ENCODE results near the gene STIM1.
A peak's percentile ranks its signal among the peaks of the same experiment; 100 is the strongest.

The STIM1 gene

DNA sequence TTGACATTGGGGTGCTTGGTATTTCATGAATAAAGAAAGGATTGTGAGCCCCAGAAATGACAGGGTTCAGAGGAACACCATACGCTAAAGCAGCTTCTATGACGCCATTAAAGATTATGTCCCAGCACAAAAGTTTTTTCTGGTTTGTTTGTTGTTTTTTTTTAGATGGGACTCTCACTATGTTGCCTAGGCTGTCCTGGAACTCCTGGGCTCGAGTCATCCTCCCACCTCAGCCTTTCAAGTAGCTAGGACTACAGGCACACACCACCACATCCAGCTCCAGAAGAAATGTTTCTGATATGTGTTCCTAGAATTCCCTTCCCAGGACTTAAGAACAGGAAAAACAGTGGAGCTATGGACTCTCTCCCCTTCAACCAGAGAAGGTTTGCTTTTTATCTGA is 12.1 kb upstream of the STIM1 start:
- TF ChIP-seq, protein P1, sequence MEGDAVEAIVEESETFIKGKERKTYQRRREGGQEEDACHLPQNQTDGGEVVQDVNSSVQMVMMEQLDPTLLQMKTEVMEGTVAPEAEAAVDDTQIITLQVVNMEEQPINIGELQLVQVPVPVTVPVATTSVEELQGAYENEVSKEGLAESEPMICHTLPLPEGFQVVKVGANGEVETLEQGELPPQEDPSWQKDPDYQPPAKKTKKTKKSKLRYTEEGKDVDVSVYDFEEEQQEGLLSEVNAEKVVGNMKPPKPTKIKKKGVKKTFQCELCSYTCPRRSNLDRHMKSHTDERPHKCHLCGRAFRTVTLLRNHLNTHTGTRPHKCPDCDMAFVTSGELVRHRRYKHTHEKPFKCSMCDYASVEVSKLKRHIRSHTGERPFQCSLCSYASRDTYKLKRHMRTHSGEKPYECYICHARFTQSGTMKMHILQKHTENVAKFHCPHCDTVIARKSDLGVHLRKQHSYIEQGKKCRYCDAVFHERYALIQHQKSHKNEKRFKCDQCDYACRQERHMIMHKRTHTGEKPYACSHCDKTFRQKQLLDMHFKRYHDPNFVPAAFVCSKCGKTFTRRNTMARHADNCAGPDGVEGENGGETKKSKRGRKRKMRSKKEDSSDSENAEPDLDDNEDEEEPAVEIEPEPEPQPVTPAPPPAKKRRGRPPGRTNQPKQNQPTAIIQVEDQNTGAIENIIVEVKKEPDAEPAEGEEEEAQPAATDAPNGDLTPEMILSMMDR (conservative IDR thresholded peaks at IDR 0.05; ENCODE audit: low read depth, low read length): no peak
- H3K4me3 ChIP-seq (ENCODE audit: low read depth, low read length): no peak overlapping the region
- DNase-seq (ENCODE audit: low read depth): no peak

DNA sequence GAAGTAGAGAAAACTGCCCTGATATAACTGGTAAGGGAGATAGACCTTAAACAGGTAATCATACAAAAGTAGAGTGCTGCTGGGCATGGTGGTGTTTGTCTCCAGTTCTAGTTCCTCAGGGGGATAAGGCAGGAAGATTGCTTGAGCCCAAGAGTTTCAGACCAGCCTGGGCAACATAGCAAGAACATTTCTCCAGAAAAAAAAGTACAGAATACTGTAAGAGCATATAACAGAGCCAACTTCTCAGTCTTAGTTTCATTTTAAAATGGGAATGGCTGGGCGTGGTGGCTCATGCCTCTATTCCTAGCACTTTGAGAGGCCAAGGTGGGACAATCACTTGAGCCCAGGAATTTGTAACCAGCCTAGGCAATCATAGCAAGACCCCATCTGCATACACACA is 10.2 kb upstream of the STIM1 start:
- H3K4me3 ChIP-seq (ENCODE audit: low read depth, low read length): no peak overlapping the region
- no peak for DNase-seq (ENCODE audit: low read depth)
- TF ChIP-seq, protein P1 (conservative IDR thresholded peaks at IDR 0.05; ENCODE audit: low read depth, low read length): no peak

DNA sequence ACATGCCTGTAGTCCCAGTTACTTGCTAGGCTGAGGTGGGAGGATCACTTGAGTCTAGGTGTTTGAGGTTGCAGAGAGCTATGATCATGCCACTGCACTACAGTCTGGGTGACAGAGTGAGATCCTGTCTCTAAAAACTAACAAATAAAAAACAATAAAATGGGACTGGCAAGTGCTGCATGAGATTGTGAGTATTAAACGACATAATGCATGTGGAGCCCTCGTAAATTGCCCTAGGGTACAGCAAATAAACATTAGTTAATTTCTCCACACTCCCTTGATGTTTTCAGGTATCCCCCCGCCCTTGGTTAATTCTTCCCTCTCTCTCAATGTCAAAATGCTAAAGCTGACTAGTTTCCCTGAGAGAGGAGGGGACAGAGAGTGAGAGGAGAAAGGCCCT is 9.8 kb upstream of the STIM1 start:
- TF ChIP-seq, protein P1 (conservative IDR thresholded peaks at IDR 0.05; ENCODE audit: low read depth, low read length): no peak
- H3K4me3 ChIP-seq (ENCODE audit: low read depth, low read length): no peak overlapping the region
- DNase-seq (ENCODE audit: low read depth): no peak

DNA sequence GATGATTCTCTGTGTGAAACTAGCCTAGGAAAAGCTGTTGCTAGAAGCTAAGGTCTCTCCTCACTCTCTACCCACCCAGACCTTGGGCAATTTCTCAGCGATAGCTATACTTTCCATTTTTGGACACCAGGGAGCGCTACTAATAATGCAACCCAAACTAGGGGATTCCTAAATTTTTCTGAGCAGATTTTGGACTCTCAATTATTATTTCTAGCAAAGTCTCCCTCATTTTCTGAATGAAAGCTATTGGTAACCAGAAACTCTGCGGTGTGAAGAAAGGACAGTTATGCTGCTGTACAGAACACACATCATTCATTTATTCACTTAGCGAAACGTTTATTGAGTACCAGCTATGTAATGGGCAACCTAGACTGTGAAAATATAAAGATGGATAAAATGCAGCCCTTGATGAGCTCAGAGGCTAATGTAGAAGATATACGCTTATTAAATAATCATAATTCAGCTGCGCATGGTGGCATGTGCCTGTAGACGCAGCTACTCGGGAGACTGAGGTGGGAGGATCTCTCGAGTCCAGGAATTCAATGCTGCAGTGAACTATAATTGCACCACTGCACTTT is 6.1 kb upstream of the STIM1 start:
- DNase-seq (ENCODE audit: low read depth): peak; percentile 65
- no peak overlapping the region for H3K4me3 ChIP-seq (ENCODE audit: low read depth, low read length)
- TF ChIP-seq, protein P1 (conservative IDR thresholded peaks at IDR 0.05; ENCODE audit: low read depth, low read length): peak; percentile 78

DNA sequence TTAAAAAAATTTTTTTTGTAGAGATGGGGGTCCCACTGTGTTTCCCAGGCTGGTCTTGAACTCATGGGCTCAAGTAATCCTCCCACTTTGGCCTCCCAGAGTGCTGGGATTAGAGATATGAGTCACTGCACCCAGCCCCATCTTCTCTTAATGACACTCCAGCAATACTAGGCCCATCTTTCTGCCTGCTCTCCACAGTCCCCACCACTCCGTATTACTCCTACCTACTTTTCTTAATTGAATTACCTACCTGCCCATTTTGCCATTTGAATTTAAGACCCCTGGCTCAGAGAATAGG is 2.0 kb upstream of the STIM1 start:
- DNase-seq (ENCODE audit: low read depth): no peak
- H3K4me3 ChIP-seq (ENCODE audit: low read depth, low read length): no peak overlapping the region
- TF ChIP-seq, protein P1 (conservative IDR thresholded peaks at IDR 0.05; ENCODE audit: low read depth, low read length): no peak

DNA sequence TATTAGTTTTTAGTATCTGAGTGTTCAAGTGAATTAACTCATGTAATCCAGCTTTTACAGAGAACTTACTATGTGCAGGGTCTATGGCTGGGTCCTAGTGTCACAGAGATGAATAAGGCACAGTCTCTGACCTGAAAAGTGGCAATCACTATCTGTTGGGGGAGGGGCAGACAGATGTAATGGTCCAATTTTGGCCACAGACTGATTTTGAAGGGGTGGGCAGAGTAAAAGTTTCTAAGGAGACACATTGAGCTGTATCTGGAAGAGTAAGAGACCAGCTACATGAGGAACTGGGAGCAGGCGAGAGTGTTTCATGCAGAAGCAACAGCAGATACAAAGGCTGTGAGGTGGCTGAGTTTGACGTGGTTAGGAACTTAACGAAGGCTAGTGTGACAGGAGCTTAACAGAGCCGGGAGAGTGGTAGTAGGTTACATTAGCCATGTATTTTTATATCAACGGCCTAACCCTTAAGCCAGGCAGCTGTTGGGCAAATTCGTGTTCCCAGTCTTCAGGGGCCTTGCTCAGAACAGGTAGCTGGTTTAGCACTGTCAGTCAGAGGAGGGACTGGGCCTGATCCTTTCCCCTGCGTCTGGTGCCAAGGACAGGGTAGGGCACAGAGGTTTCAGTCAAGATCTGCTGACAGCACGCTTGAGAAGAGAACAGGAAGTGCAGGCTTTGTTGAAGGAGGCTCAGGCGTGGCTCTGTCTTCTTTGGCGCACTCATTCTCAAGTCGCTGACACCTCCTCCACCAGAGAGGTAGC is 1.4 kb upstream of the STIM1 start:
- no peak overlapping the region for H3K4me3 ChIP-seq (ENCODE audit: low read depth, low read length)
- no peak for DNase-seq (ENCODE audit: low read depth)
- TF ChIP-seq, protein P1 (conservative IDR thresholded peaks at IDR 0.05; ENCODE audit: low read depth, low read length): no peak

DNA sequence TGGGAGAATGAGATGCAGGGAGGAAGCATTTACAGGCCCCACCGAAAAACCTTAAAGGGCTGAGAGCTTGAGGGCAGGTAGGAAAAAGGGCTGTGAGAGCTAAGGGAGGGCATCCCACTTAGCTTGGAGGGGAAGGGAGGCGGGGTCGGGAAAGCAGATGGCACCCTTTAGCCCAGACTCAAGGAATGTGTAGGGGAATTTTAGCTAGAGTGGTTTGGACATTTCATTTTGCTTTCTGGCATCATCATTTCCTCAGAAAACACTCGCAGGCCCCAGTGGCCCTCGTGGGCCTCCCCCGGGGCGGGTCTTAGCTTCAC is 846 bp upstream of the STIM1 start:
- TF ChIP-seq, protein P1 (conservative IDR thresholded peaks at IDR 0.05; ENCODE audit: low read depth, low read length): no peak
- no peak overlapping the region for H3K4me3 ChIP-seq (ENCODE audit: low read depth, low read length)
- DNase-seq (ENCODE audit: low read depth): no peak
